Measurements from ENCODE around the gene KCTD7. TPM values are rescaled to one million over a fixed set of nuclear protein-coding genes. Genes with fewer than 3 reads are reported as not detected.

The KCTD7 gene
- total and polyA plus RNA-seq, 10 of the 15 experiments (the other 5 are each of a cell fraction or from before 2014, with no cell fraction given) = 1.6 to 18.0 (median 9.4) TPM

DNA sequence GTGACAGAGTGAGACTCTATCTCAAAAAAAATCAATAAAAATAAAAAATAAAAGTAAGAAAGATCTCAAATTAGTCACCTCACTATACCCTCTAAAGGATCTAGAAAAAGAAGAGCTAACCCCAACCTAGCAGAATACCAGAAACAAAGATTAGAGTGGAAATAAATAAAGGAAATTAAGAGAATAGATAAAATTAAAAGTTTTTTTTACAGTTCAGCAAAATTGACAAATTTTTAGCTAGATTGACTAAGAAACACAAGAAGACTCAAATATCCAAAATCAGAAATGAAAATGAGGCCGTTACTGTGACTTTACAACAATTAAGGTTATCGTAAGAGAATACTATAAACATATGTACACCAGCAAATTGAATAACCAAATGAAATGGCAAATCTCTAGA, 29.1 kb downstream of the KCTD7 start:
- intact Hi-C loops (cut with micrococcal nuclease; ENCODE audit: unreplicated experiment) (loop anchor here (10.0 kb wide), 2 partner anchors 87 to 187 kb away; partner anchors contain the start of gene RABGEF1), in situ Hi-C loops (cut with MboI) (no loop called here)
- no peaks in the 10 kb centered on the region for H4K20me1 ChIP-seq (ENCODE audit: control insufficient read depth, insufficient read depth)
- peaks cover 26% of the 10 kb centered on the region for H3K79me2 ChIP-seq (ENCODE audit: control insufficient read depth, insufficient read depth, low read length)
- TF ChIP-seq LARP7 (IDR thresholded peaks at IDR 0.05) (no peak), HDAC6 (IDR thresholded peaks at IDR 0.05; ENCODE audit: unreplicated experiment) (no peak), FOXK2 (IDR thresholded peaks at IDR 0.05) (no peak), KLF5 (IDR thresholded peaks at IDR 0.05; ENCODE audit: partially characterized antibody) (no peak), E2F8 (IDR thresholded peaks at IDR 0.05; ENCODE audit: low read depth, partially characterized antibody) (no peak), STAT3 (IDR thresholded peaks at IDR 0.05; ENCODE audit: low read depth, low read length) (no peak), JUNB (IDR thresholded peaks at IDR 0.05) (no peak), EGR1 (IDR thresholded peaks at IDR 0.05; ENCODE audit: borderline replicate concordance in 1 of 2, low read depth in 2 of 2, low read length in 2 of 2) (no peak), CHD4 (IDR thresholded peaks at IDR 0.05) (no peak), EP300 (IDR thresholded peaks at IDR 0.05; ENCODE audit: borderline replicate concordance in 1 of 2, control insufficient read depth in 1 of 2, low read depth in 2 of 2, low read length in 2 of 2) (no peak), ETV6 (conservative IDR thresholded peaks at IDR 0.05 in 1 of 2, IDR thresholded peaks at IDR 0.05 in 1 of 2; ENCODE audit: borderline replicate concordance in 1 of 2, low read depth in 1 of 2) (no peak), ZNF384 (IDR thresholded peaks at IDR 0.05; ENCODE audit: borderline replicate concordance, low read depth, low read length) (no peak), TBL1XR1 (IDR thresholded peaks at IDR 0.05; ENCODE audit: low read depth, low read length) (no peak)
- TF ChIP-seq, protein P1, sequence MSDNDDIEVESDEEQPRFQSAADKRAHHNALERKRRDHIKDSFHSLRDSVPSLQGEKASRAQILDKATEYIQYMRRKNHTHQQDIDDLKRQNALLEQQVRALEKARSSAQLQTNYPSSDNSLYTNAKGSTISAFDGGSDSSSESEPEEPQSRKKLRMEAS (IDR thresholded peaks at IDR 0.05; ENCODE audit: low read depth, low read length) = no peak
- no peak for FAIRE-seq
- POLR2A ChIA-PET = interaction anchor here (0.6 to 0.7 kb wide), 4 partner anchors 23 to 443 kb away, joined by 4 to 9 read pairs (median 4); no protein-coding TSS in a partner anchor
- no peak for ATAC-seq
- no peaks in the 10 kb centered on the region for H3K4me1 ChIP-seq (ENCODE audit: control insufficient read depth, insufficient read depth, low read length)
- H3K36me3 ChIP-seq (ENCODE audit: control insufficient read depth in 2 of 2, insufficient read depth in 2 of 2, low read length in 1 of 2) = no peaks in the 10 kb centered on the region
- no peaks in the 10 kb centered on the region for H3K27me3 ChIP-seq (replicated peaks in 1 of 2; ENCODE audit: control insufficient read depth in 2 of 2, insufficient read depth in 2 of 2, low read length in 1 of 2)
- H3K9me3 ChIP-seq (replicated peaks; ENCODE audit: control insufficient read depth, insufficient read depth, low read length) = no peaks in the 10 kb centered on the region; the same call in 2 of the 3 replicates
- DNase-seq (ENCODE audit: low read depth, low spot score) = no peak
- no peak overlapping the region for H3K9ac ChIP-seq (ENCODE audit: control insufficient read depth, insufficient read depth, low read length)
- 100% methylated on average over 2 of the region's 2 CpGs for WGBS (ENCODE audit: insufficient coverage, insufficient replicate concordance, low lambda C conversion rate, missing lambda C conversion rate)
- BruUV-seq (replicated peaks) = no TSS peak
- RAD21 ChIA-PET (ENCODE audit: unreplicated experiment) = interaction anchor here (0.6 kb wide), 1 partner anchor 28 kb away, joined by 3 read pairs; no protein-coding TSS in a partner anchor
- H3K27ac ChIP-seq (ENCODE audit: control insufficient read depth, insufficient read depth) = no peak overlapping the region
- H3K4me2 ChIP-seq (ENCODE audit: control insufficient read depth, insufficient read depth) = no peak overlapping the region
- H2AFZ ChIP-seq (ENCODE audit: control insufficient read depth, low read depth, low read length) = no peak overlapping the region
- SMC1A ChIA-PET (ENCODE audit: uncharacterized antibody, unreplicated experiment) = interaction anchor here (0.6 kb wide), 1 partner anchor 270 kb away, joined by 3 read pairs; no protein-coding TSS in a partner anchor
- CTCF ChIA-PET = no interaction called here
- no peak overlapping the region for H3K4me3 ChIP-seq
